Esophagus squamous epithelium (tissue), 5 donors: ENCODE measurements around the gene TNFSF8. TPM values are rescaled to one million over a fixed set of nuclear protein-coding genes. Genes with fewer than 3 reads are reported as not detected.

ENCODE experiments used
- DNase-seq: peaks from one replicate; lab custom pipeline; 2025; lab: John Stamatoyannopoulos, UW
- H3K27ac ChIP-seq, 4 donors: fragments of 200-600 bp; sonication (generic); one replicate each; pipeline ENCODE4 v1.5.1; 2016 to 2019; ENCODE audit warnings: mild to moderate bottlenecking in 1 of 4
- H3K27me3 ChIP-seq, 4 donors: fragments of 200-600 bp; sonication (generic); 1 replicate in 3 of 4; 2 replicates in 1 of 4; pipeline versions ENCODE4 v1.5.1 to v1.6.0; 2017 to 2021; ENCODE audit warnings: antibody characterized with exemption in 1 of 4
- H3K36me3 ChIP-seq, 3 donors: fragments of 200-600 bp; sonication (generic); one replicate each; pipeline ENCODE4 v1.5.1; 2016 to 2019
- H3K4me1 ChIP-seq, 3 donors: fragments of 200-600 bp; sonication (generic); one replicate each; pipeline ENCODE4 v1.5.1; 2017 to 2019
- H3K4me3 ChIP-seq, 4 donors: fragments of 200-600 bp; sonication (generic); 1 replicate in 3 of 4; 2 replicates in 1 of 4; pipeline ENCODE4 v1.5.1; 2016 to 2019; ENCODE audit warnings: mild to moderate bottlenecking in 2 of 4, moderate library complexity in 1 of 4
- H3K9me3 ChIP-seq, 3 donors: fragments of 200-600 bp; sonication (generic); one replicate each; pipeline ENCODE4 v1.5.1; 2016 to 2019
- CTCF ChIP-seq, 6 experiments: fragments of 450-650 bp in 4 of 6; fragments of 200-600 bp in 2 of 6; sonication (generic) in 2 of 6; IDR thresholded peaks; one replicate each; pipeline ENCODE4 v1.5.1; 2016 to 2019; ENCODE audit warnings: antibody characterized with exemption in 6 of 6, mild to moderate bottlenecking in 4 of 6, moderate library complexity in 4 of 6
- POLR2A ChIP-seq, 4 donors: fragments of 450-650 bp; IDR thresholded peaks; one replicate each; pipeline ENCODE4 v1.6.1; 2017; ENCODE audit warnings: antibody characterized with exemption in 4 of 4, mild to moderate bottlenecking in 4 of 4, moderate library complexity in 3 of 4
- WGBS, 2 donors: methylation state at CpG; one replicate each; pipeline ENCODE4 v1.1.5; 2018; 5-methylcytosine and 5-hydroxymethylcytosine counted together
- intact Hi-C: fragments of 100-400 bp; cut with DNase I; formaldehyde crosslinking; loops from one replicate; pipeline ENCODE4 v1.15.0; 2022
- total RNA-seq, 4 donors: library from RNA; depleted of rRNA; stranded (reverse); fragments of >200 nt; gene quantifications; one replicate each; pipeline ENCODE4 v1.1.0, GENCODE V29; 2016
- donor health status: DM: yes; HTN: yes; CAD: no.

The TNFSF8 gene
- total RNA-seq, 4 donors from 2014 or later = 0.21 to 6.5 (median 0.41) TPM

- H3K9me3 ChIP-seq = no peaks in the 10 kb centered on the region
- no peaks in the 10 kb centered on the region for H3K36me3 ChIP-seq
- TF ChIP-seq CTCF (IDR thresholded peaks at IDR 0.05) = no peak
- no peak for TF ChIP-seq POLR2A (IDR thresholded peaks at IDR 0.05)
- no peak for DNase-seq
- H3K27me3 ChIP-seq = no peaks in the 10 kb centered on the region
- H3K4me3 ChIP-seq = no peak overlapping the region
- intact Hi-C loops = no loop called here
- peaks cover 4 to 29% (median 8%) of the 10 kb centered on the region in 3 donors for H3K4me1 ChIP-seq
- no peak overlapping the region for H3K27ac ChIP-seq
- WGBS, 2 donors = 71 to 75% methylated on average over 2 of the region's 2 CpGs
Measured at GRCh38 chr9:114899461-114899860, 30.9 kb downstream of the TNFSF8 start.

DNA sequence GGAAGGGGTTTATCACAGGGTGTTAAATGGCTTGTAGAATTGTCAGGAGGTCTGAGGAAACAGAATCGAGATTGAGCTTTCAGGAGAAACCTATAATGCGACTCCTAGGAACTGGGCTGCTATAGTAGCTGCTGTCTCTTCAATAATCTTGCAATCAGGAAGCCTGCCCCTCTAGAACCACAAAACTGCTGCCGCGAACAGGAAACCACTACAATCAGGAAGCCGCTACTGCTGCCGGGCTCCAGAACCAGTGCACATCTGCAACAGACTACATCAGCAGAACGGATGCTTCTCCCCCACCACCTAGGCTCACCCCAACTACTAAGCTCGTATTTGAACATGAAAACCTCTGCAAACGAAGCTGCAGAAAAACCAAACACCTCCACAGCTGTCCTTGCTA is 31.6 kb downstream of the TNFSF8 start:
- H3K9me3 ChIP-seq = no peaks in the 10 kb centered on the region
- no peak for TF ChIP-seq CTCF (IDR thresholded peaks at IDR 0.05)
- TF ChIP-seq POLR2A (IDR thresholded peaks at IDR 0.05) = no peak
- intact Hi-C loops = no loop called here
- WGBS, 2 donors = 65 to 66% methylated on average over 9 of the region's 9 CpGs
- H3K4me1 ChIP-seq = peaks cover 4 to 33% (median 8%) of the 10 kb centered on the region in 3 donors
- DNase-seq = peak; percentile 13
- no peak overlapping the region for H3K27ac ChIP-seq
- no peak overlapping the region for H3K4me3 ChIP-seq
- no peaks in the 10 kb centered on the region for H3K27me3 ChIP-seq
- no peaks in the 10 kb centered on the region for H3K36me3 ChIP-seq

DNA sequence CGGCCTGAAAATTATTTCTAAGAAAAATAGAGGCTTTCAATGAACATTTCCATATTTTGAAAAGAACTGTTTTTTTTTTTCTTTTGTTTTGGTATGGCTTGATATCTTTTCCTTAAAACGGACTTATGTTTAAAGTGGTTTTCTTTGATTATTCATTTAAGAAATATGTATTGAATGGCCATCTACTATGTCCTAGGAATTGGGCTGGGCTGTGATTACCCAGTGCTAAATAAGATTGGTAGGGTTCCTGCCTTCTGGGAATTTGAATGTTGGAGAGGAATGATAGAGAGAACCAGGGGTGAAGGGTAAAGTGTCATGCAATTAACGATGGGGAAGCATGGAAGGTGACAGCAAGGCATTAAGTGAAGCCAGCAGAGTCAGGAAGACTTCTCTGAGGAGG is 33.2 kb downstream of the TNFSF8 start:
- Histone ChIP-seq H3K4me3 (no peak overlapping the region), H3K27ac (no peak overlapping the region), H3K27me3 (no peaks in the 10 kb centered on the region), H3K4me1 (peaks cover 4 to 25% (median 8%) of the 10 kb centered on the region in 3 donors), H3K36me3 (no peaks in the 10 kb centered on the region), H3K9me3 (no peaks in the 10 kb centered on the region)
- intact Hi-C loops = no loop called here
- WGBS, 2 donors = 72 to 81% methylated on average over 3 of the region's 3 CpGs
- TF ChIP-seq CTCF (IDR thresholded peaks at IDR 0.05) (no peak), POLR2A (IDR thresholded peaks at IDR 0.05) (no peak)
- DNase-seq = no peak

- intact Hi-C loops = no loop called here
- TF ChIP-seq POLR2A (IDR thresholded peaks at IDR 0.05) = no peak
- no peak overlapping the region for H3K27ac ChIP-seq
- H3K4me1 ChIP-seq = peaks cover 4 to 25% (median 8%) of the 10 kb centered on the region in 3 donors
- no peak for DNase-seq
- H3K36me3 ChIP-seq = no peaks in the 10 kb centered on the region
- no peaks in the 10 kb centered on the region for H3K27me3 ChIP-seq
- no peak overlapping the region for H3K4me3 ChIP-seq
- no peaks in the 10 kb centered on the region for H3K9me3 ChIP-seq
Measured at GRCh38 chr9:114896344-114896743, 34.0 kb downstream of the TNFSF8 start.

DNA sequence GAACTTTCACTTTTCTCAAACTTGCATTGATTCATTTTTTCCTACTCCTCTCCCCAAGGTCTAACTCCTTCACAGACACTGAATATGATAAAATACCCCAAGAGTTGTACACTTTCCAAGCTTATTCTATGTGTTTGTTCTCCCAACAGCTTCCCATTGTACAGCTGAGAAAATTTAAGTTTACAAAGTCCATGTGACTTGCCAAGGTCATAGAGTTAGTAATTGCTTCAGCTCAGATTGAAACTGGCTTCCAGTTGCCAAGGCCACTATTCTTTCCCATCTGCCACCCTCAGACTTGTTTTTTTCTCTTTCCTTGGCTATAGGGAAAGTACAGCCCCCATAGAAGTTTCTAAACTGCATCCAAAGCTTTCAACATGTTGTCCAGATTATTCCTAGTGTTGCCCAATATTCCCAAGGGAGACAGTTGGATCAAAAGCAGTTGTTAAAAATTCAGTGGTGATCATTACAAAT is 34.8 kb downstream of the TNFSF8 start:
- H3K27me3 ChIP-seq = no peaks in the 10 kb centered on the region
- H3K36me3 ChIP-seq = no peaks in the 10 kb centered on the region
- no peak overlapping the region for H3K4me3 ChIP-seq
- TF ChIP-seq CTCF (IDR thresholded peaks at IDR 0.05) = no peak
- no peak for TF ChIP-seq POLR2A (IDR thresholded peaks at IDR 0.05)
- intact Hi-C loops = no loop called here
- H3K9me3 ChIP-seq = no peaks in the 10 kb centered on the region
- H3K4me1 ChIP-seq = peaks cover 4 to 25% (median 8%) of the 10 kb centered on the region in 3 donors
- DNase-seq = no peak
- peak overlapping the region in 2 of 4 donors; percentile 46 to 63 for H3K27ac ChIP-seq
